Superior temporal gyrus (tissue), 1 donor: ENCODE data around the gene RFX2.
"Not testable (repeated sequence)": the region's sequence is repeated elsewhere in the genome, so short reads cannot be mapped to it uniquely, and the experiment has no call there.

Experiments
- DNase-seq: peaks from one replicate; pipeline ENCODE4 v3.0.0-alpha.2; 2016; ENCODE audit errors: extremely low spot score

RFX2 gene

GRCh38 chr19:6110360-6110977, at the start of gene RFX2:
Gene RFX2 (minus strand): TSS chr19:6110500. CDS start chr19:6047496, 63,004 bp downstream.
- peak; percentile 99 for DNase-seq

GRCh38 chr19:6156033-6156432, 45.7 kb upstream of the RFX2 start:
- DNase-seq = no peak

GRCh38 chr19:6150289-6150688, 40.0 kb upstream of the RFX2 start:
- no peak for DNase-seq

DNA sequence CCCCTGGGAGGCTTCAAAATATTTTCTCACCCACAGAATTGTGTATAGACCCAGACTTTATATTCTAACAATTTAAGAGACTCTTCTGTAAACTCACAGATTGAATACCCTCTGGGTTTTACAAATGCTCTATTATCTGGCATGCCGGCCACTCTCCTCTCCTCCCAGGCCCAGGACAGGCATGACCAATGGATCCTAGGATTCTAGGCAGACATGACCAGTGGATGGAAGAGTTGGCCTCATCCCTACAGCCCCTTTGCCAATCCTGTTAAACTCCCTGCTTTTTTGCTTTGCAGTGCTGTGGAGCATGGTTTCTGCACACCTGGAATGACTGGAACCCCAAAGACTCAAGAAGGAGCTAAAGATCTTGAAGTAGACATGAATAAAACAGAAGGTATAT, 30.9 kb upstream of the RFX2 start:
- no peak for DNase-seq

DNA sequence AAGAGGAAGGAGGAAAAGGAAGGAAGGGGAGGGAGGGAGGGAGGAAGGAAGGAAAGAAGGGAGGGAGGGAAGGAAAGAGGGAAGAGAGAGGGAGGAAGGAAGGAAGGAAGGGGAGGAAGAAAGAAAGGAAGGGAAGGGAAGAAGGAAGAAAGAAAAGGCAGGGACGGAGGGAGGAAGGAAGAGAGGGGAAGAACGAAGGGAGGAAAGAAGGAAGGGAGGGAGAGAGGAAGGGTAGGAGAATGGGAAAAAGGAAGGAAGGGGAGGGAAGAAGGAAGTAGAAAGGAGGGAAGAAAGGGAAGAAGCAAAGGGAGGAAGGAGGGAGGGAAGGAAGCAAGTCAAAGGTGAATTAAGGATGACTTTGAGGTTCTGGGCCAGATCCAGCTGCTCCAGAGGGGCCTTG, 28.2 kb upstream of the RFX2 start:
- DNase-seq = no peak

GRCh38 chr19:6138066-6138465, 27.8 kb upstream of the RFX2 start:
- no peak for DNase-seq

- no peak for DNase-seq
These were observed 22.9 kb upstream of the RFX2 start for GRCh38 chr19:6133231-6133630.

DNA sequence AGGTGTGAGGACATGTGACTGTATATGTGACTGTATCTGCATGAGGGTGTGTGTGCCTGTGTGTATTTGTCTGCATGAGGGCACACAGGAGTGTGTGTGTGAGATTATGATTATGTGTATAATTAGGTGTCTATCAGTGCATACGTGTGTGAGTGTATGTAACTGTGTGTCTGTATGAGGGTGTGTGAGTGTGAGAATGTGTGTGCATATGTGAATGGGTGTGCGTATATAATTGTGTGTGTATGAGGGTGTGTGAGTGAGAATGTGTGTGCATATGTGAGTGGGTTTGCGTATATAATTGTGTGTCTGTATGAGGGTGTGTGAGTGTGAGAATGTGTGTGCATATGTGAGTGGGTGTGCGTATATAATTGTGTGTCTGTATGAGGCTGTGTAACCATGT, 22.2 kb upstream of the RFX2 start:
- no peak for DNase-seq

DNA sequence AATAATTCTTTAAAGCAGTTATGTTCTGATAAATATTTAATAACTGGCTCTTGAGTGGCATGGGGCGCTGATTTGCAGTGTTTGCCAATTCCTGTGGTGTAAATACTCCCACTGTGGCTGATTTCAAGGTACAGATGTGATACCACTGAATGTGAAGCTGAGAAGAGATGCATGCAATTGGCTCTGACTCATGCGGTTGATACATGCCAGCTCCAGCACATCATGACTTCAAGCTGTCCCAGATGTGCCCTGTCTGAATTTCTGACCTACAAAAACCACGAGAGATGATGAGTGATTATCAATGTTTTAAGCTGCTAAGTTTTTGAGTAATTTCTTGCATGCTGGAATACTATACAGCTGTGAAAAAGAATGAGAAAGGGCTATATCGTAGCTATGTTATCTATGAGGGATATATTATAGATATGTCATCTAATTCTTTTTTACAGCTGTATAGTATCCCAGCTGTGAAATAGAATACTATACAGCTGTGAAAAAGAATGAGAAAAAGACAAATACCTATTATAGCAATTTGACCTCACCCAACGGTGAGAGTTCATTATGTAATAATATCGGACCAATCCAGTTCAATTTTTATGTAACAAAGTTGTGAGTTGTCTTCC, 17.5 kb upstream of the RFX2 start:
- DNase-seq = no peak

GRCh38 chr19:6126335-6126974, 16.2 kb upstream of the RFX2 start:
- DNase-seq = no peak

- DNase-seq = peak; percentile 65
These were observed 15.3 kb upstream of the RFX2 start for GRCh38 chr19:6125571-6125989.

- DNase-seq = no peak
These were observed 8.7 kb upstream of the RFX2 start for GRCh38 chr19:6119031-6119430.

GRCh38 chr19:6118043-6118442, 7.7 kb upstream of the RFX2 start:
- DNase-seq = no peak

- DNase-seq = no peak
These were observed 7.2 kb upstream of the RFX2 start for GRCh38 chr19:6117534-6117933.

DNA sequence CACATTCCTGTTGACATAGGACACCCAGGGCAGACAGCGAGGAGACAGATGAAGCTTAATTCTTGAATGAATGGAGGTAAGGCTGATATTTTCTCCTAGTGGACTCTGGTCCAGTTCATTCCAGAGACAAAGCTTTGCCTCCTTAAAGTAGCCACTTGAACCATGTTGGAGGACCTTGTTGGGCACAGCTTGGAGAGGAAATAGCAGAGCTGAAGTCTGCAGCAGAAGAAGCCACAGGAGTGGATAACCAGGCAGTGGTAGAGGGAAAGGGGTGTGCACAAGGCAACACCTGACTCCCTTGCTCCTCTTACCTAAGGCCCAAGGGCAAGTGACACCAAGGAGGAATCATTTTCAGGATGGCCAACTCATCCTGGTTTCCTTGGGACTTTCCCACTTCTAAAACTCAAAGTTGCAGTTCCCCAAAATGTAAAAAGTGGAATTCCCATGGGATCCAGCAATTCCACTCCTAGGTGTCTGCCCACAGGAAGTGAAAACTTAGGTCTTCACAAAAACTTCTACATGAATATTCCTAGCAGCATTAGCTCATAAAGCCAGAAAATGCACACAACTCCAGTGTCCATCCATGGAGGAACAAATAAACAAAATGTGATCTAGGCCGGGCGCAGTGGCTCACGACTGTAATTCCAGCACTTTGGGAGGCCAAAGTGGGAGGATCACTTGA, 6.6 kb upstream of the RFX2 start:
- no peak for DNase-seq

- DNase-seq = no peak
These were observed 5.7 kb upstream of the RFX2 start for GRCh38 chr19:6115992-6116391.

DNA sequence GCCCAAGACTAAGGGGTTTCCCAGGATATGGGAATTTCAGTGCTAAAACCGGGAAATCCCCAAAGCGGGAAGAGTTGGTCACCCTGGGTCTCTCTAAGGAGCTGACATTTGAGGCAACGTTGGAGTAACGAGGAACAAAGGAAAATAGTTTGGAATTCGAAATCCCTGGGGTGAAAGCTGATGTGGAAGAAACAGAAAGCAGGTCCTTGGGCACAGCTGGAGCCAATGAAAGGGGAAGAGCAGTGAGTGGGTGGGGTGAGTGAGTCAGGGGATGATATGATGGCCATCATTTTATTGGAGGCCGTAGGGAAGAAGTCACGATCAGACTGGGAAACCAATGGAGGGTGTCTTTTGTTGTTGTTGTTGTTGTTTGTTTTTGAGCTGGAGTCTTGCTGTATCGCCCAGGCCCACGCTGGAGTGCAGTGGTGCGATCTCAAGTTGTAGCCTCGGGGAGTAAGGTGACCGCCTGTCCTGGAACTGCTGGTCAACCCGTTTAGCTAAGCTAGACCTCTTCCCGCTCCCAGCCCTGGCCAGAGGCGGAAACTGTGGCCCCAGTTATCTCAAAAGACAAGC, 3.4 kb upstream of the RFX2 start:
- no peak for DNase-seq

GRCh38 chr19:6109947-6110346, 353 bp downstream of the RFX2 start:
- no peak for DNase-seq

DNA sequence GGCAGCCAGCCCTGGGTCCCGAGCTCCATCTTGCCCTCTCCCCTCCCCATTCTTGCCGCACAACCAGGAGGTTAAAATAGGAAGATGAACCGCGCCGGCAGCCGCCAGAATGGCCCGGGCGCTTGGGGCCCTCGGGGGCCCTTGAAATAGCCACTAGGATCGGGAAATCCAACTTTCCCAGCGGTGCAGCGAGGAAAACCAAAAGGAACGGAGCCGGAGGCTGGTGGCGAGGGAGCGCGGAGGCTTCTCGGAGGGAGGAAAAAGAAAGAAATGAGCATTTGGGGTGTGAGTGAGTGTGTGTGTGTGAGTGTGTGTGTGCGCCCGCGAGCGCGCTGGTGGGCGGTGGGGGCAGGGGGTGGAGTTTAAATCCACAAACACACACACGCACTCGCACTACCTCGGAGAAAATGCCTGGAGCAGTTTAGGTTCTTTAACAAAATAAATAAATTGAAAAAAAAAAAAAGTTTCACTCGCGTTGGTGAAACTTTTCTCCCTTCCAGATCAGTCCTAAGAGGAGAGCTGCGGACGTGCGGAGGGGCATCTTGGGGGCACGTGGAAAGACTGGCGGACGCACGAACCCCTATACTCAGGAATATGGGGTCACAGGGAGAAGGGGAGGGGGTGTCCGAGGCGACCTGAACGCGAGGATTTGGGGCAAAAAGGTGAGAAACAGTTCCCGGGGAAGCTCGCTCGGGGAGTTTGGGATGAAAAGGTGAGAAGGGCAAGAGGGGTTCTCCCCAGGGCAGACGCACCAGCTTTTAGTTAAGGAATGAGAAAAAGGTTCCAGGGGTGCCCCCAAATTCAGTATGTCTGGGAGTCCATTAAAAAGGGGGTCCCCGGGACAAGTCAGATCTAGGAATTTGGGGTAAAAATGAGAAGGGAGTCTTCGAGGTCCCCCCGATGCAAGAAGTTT, 1.3 kb downstream of the RFX2 start:
- no peak for DNase-seq

DNA sequence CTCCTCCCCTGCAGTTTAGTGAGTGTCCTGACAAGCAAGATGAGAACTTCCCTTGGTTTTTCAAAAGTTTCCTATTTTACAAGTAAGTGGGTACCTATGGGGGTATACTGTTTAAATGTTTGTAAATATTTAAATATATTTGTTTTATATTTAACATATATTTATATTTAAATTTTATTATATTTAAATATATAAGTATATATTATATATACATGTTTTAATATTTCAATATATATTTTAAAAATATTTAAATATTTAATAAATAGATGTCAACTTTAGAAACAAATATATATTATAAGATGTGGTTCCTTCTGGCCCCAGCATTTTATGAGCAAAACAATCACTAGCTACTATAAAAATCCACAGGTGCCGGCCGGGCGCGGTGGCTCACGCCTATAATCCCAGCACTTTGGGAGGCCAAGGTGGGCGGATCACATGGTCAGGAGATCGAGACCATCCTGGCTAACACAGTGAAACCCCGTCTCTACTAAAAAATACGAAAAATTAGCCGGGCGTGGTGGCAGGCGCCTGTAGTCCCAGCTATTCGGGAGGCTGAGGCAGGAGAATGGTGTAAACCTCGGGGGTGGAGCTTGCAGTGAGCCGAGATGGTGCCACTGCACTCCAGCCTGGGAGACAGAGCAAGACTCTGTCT, 3.5 kb downstream of the RFX2 start:
- not testable (repeated sequence) for DNase-seq

- no peak for DNase-seq
These were observed 4.9 kb downstream of the RFX2 start for GRCh38 chr19:6105444-6105843.
